Activated T-helper 1 cell treated with Interleukin-2 at 50 U/mL for 16 hours (primary cell): Measurements from ENCODE around the gene MYO15A.
A peak's percentile ranks its signal among the peaks of the same experiment; 100 is the strongest.

ENCODE experiments used
- DNase-seq: peaks from one replicate; pipeline ENCODE4 v3.0.0-alpha.2; 2020; ENCODE audit warnings: low read depth

MYO15A gene

GRCh38 chr17:18159551-18160120, 51.1 kb downstream of the MYO15A start:
- DNase-seq = no peak

- no peak for DNase-seq
Observed at GRCh38 chr17:18160128-18160856, 51.7 kb downstream of the MYO15A start.

GRCh38 chr17:18161207-18162145, 52.9 kb downstream of the MYO15A start:
- DNase-seq = no peak

- DNase-seq = no peak
Observed at GRCh38 chr17:18163547-18163946, 55.0 kb downstream of the MYO15A start.

GRCh38 chr17:18166894-18167293, 58.3 kb downstream of the MYO15A start:
- no peak for DNase-seq

- no peak for DNase-seq
Observed at GRCh38 chr17:18167421-18167820, 58.9 kb downstream of the MYO15A start.

GRCh38 chr17:18172531-18173278, 64.1 kb downstream of the MYO15A start:
- no peak for DNase-seq

- no peak for DNase-seq
Observed at GRCh38 chr17:18173740-18174139, 65.2 kb downstream of the MYO15A start.

- DNase-seq = no peak
Observed at GRCh38 chr17:18176176-18176575, 67.6 kb downstream of the MYO15A start.

GRCh38 chr17:18177133-18177532, 68.6 kb downstream of the MYO15A start:
- no peak for DNase-seq

GRCh38 chr17:18177722-18178121, 69.2 kb downstream of the MYO15A start:
- no peak for DNase-seq

- no peak for DNase-seq
Observed at GRCh38 chr17:18179196-18179595, 70.6 kb downstream of the MYO15A start.

- DNase-seq = no peak
Observed at GRCh38 chr17:18179804-18180203, 71.2 kb downstream of the MYO15A start.

GRCh38 chr17:18181358-18181757, 72.8 kb downstream of the MYO15A start:
- DNase-seq = no peak

GRCh38 chr17:18182110-18182977, 73.8 kb downstream of the MYO15A start:
- no peak for DNase-seq

- peak; percentile 73 for DNase-seq
Observed at GRCh38 chr17:18182978-18183333, 74.4 kb downstream of the MYO15A start.

- peak; percentile 94 for DNase-seq
Observed at GRCh38 chr17:18183334-18184142, 75.0 kb downstream of the MYO15A start, which contains the start of gene ALKBH5. Gene ALKBH5, plus strand, starts transcription at chr17:18183828. Its CDS starts 416 bp downstream, at chr17:18184244.

- peak; percentile 53 for DNase-seq
Observed at GRCh38 chr17:18184143-18185031, 75.8 kb downstream of the MYO15A start.

GRCh38 chr17:18185391-18185790, 76.8 kb downstream of the MYO15A start:
- no peak for DNase-seq
